Stimulated activated CD4-positive, alpha-beta T cell treated with anti-CD3 and anti-CD28 coated beads, TNF-alpha, amount 100 ng/mL, for 24 hours (primary cell): Measurements from ENCODE around the gene GET3.
"Not testable (repeated sequence)": the region's sequence is repeated elsewhere in the genome, so short reads cannot be mapped to it uniquely, and the experiment has no call there.

Source experiments
- DNase-seq, 3 experiments: peaks; one replicate each; pipeline ENCODE4 v3.0.0-alpha.2; 2020; ENCODE audit warnings: low read depth in 3 of 3

Gene GET3

DNA sequence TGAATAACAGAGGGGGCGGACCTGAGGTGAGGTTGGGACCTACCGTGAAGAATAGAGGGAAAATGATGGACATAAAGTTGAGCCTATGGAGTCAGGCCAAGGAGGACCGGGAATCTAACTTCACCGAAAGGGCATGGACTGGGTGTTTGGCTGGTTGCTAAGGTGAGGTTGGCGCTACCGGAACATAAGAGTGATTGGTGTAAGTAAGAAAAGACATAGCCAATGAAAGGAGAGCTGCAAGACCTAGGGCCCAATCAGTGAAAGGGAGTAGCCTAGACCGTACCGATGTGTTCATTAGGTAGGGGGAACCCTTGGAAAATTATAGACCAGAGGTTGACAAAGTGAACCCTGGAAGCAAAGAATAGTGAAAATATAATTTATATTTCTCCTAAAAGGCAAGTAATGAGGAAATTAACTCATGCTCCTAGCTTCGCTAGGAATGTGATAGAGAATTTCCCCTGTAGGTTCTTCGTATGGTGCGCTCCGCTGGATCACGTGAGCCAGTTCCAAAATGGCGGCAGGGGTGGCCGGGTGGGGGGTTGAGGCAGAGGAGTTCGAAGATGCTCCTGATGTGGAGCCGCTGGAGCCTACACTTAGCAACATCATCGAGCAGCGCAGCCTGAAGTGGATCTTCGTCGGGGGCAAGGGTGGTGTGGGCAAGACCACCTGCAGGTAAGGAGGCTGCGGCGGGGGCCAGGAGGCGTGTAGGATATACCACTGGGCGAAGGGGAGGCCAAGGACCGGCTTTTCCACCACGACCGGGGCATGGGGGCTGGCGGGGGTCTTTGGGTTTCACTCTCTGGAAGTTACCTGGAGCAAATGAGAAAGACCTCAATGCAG lies at the start of gene GET3:
Gene GET3, plus strand, starts transcription at position 503 of the 840 bp plus-strand sequence. Its CDS starts 9 bp downstream, at position 512.
- peak; percentile 58 to 76 (median 65) for DNase-seq

DNA sequence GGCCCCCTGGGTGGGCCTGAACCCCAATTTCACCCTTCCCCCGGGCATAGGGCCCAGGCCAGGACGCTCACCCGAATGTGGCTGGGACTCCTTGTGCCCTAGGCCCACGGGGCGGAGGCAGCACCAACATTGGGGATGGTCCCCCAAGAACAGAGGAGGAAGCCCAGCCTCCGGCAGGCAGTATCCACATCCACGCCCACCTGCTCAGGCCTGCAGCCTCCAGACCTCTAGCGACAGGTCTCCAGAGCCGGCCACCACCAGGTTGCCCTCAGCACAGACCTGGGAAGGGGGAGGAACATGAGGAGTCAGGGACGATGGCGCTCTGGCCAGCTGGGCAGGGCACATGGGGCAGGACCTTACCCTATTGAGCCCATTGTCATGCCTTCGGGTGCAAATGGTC lies 48.3 kb upstream of the GET3 start:
- DNase-seq: no peak

GRCh38 chr19:12689581-12690216 lies 47.6 kb upstream of the GET3 start:
- DNase-seq: no peak

DNA sequence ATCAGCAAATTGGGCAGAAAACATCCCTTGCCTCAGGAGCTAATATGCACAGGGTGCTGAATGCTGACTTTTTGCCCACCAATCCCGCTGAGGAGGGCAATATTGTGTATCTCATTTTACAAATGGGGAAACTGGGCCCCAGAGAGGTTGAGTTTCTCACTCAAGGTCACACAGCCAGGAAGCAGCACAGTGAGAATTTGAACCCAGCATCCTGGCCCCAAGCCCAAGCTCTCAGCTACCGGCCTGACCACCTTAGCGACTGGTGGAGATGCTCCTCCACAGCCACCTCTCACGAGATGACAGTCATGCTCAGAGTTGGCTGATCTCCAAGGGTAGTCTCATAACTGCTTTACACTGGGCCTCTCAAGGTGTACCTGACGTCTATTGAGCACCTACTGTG lies 44.3 kb upstream of the GET3 start:
- no peak for DNase-seq

GRCh38 chr19:12694641-12695040 lies 42.7 kb upstream of the GET3 start:
- DNase-seq: no peak

- no peak for DNase-seq
These were observed 42.2 kb upstream of the GET3 start for GRCh38 chr19:12695096-12695495.

- DNase-seq: no peak
These were observed 41.8 kb upstream of the GET3 start for GRCh38 chr19:12695514-12695913.

GRCh38 chr19:12695997-12696365 lies 41.3 kb upstream of the GET3 start:
- DNase-seq: no peak

DNA sequence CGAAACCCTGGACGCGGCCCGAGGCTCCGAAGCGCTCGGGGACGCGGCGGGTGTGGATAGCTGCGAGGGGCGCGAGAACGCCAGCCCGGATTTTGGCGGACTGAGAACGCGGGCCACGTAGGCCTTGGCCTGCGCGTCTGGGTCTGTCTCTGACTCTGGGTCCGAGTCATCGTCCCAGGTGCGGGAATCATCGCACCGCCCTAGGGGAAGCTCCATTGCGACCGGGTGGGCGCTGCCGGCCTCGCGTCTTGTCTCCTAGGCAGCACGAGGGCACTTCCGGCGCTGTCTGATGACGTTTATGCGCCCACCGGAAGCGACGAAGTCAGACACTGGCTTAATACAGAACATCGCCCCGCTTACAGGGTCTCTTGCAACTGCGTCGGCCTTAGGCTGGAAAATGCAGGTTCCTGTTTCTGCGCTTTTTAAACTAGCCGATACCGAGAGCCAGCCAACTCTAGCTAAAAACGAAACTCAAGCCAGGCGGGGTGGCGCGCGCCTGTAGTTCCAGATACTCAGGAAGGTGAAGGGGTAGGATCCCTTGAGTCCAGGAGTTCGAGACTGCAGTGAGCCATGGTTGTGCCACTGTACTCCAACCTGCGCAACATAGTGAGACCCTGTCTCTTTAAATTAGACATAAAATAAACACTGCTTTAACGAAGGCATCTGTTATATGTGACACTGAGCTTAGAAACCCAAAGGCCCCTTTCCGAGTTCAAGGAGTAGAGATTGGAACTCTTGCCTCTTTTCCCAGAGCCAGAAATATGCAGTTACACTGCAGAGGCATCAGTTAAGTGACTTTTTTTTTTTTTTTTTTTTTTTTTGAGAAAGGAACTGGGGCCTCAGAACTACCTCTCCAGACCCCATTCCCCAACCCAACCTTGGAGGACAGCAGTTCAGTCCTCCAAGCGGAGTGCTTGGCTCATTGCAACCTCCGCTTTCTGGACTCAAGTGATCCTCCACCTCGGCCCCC lies 40.6 kb upstream of the GET3 start, which contains the start of gene FBXW9:
Gene FBXW9, minus strand, starts transcription at position 266 of the 970 bp plus-strand sequence. Its CDS starts 50 bp downstream, at position 216.
- peak; percentile 95 to 97 (median 97) for DNase-seq

GRCh38 chr19:12697425-12697824 lies 39.9 kb upstream of the GET3 start:
- not testable (repeated sequence) for DNase-seq

- DNase-seq: no peak
These were observed 39.2 kb upstream of the GET3 start for GRCh38 chr19:12698138-12698537.

DNA sequence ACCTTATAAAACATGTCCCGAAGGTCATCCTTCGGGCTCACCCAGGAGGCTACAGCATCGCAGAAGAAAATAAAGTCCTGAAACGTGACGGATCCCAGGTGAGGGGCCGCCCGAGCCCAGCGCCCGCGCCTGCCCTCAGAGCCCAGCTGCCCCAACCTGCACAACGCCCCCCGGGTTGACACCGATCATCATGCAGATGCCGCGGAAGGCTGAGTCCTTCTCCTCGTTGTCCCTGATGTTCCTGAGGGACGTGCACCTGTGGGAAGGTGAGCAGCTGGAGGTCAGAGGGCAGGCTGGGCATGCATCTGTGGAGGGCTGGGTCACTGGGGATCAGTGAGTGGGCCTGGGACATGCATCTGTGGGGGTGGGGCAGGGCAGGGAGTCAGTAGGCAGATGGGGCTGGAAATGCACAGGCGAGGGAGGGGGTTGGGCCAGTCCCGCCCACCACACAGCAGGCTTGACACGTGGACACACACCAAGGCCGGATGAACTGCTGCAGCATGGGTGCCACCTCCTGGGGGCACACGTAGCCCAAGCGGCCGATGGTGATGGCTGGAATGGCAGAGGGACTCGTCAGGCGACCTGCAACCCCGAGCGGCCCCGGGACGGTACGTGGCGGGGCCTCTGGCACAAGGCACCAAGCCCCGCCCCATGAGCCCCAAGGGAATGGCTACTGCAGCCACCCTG lies 35.6 kb upstream of the GET3 start:
- no peak for DNase-seq

- DNase-seq: no peak
These were observed 34.3 kb upstream of the GET3 start for GRCh38 chr19:12703046-12703445.

- DNase-seq: no peak
These were observed 32.1 kb upstream of the GET3 start for GRCh38 chr19:12705169-12705568.

- no peak for DNase-seq
These were observed 31.5 kb upstream of the GET3 start for GRCh38 chr19:12705654-12706331.

- DNase-seq: no peak
These were observed 31.0 kb upstream of the GET3 start for GRCh38 chr19:12706332-12706718.

- no peak for DNase-seq
These were observed 28.7 kb upstream of the GET3 start for GRCh38 chr19:12708641-12709040.

- DNase-seq: no peak
These were observed 26.1 kb upstream of the GET3 start for GRCh38 chr19:12711187-12711586.

- not testable (repeated sequence) for DNase-seq
These were observed 25.2 kb upstream of the GET3 start for GRCh38 chr19:12712077-12712476.

DNA sequence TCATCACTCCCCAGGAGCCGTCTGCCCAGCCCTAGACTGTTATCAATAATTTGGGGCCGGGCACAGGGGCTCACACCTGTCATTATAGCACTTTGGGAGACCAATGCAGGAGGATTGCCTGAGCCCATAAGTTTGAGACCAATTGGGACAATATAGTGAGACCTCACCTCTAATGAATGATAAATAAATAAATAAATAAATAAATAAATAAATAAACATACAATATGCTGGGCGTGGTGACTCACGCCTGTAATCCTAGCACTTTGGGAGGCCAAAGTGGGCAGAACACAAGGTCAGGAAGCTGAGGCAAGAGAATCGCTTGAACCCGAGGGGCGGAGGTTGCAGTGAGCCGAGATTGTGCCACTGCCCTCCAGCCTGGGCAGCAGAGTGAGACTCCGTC lies 24.0 kb upstream of the GET3 start:
- DNase-seq: not testable (repeated sequence)

- DNase-seq: no peak
These were observed 22.2 kb upstream of the GET3 start for GRCh38 chr19:12715102-12715501.
